Activated CD4-positive, alpha-beta T cell treated with anti-CD3 and anti-CD28 coated beads, Interleukin-2, Interleukin-4, amounts not matched to agents 100 ng/mL and 50 ng/mL, durations not matched to agents 16 hours and 8 hours (primary cell): ENCODE measurements around the gene PRKN.

Source experiments
- DNase-seq: peaks from one replicate; pipeline ENCODE4 v3.0.0-alpha.2; 2020; ENCODE audit warnings: low spot score

Gene PRKN

GRCh38 chr6:162053084-162053483 is 674.5 kb downstream of the PRKN start:
- no peak for DNase-seq

DNA sequence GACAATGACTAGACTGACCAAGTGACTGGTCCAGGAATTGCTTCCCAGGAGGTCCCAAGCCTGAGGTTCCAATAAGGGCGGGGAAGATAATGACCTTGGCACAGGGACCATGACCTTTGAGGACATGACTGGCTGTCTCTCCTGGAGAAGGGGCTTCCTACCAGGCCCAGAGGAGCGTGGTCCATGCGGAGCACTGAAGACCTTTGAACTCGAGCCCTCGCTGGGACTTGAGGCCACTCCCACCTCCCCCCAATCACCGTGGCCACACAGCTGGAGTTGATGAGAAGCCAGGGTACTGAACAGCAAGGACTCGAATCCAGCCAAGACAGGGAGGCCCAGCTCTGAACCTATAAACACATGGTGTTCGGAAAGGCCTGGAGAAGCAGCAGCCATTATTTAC is 677.0 kb downstream of the PRKN start:
- DNase-seq = no peak

DNA sequence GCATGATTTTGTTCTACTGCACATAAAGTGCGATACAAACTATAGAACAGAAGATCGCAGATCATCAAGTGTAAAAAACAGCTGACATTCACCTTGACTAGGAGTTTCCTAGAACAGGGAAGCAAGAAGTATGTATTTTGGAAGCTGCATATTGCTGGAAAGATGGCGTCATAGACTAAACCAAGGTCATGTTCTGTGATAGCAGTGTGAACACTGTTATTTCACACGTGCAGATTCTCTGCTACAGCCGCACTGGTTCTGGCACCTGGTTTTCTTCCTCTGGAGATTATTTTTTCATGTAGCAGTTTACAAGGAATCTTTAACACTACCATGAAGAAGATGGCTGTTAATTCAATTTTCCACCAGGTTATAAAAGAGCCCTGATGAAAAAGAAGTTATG is 681.2 kb downstream of the PRKN start:
- no peak for DNase-seq

GRCh38 chr6:162032620-162033019 is 694.9 kb downstream of the PRKN start:
- peak; percentile 28 for DNase-seq

DNA sequence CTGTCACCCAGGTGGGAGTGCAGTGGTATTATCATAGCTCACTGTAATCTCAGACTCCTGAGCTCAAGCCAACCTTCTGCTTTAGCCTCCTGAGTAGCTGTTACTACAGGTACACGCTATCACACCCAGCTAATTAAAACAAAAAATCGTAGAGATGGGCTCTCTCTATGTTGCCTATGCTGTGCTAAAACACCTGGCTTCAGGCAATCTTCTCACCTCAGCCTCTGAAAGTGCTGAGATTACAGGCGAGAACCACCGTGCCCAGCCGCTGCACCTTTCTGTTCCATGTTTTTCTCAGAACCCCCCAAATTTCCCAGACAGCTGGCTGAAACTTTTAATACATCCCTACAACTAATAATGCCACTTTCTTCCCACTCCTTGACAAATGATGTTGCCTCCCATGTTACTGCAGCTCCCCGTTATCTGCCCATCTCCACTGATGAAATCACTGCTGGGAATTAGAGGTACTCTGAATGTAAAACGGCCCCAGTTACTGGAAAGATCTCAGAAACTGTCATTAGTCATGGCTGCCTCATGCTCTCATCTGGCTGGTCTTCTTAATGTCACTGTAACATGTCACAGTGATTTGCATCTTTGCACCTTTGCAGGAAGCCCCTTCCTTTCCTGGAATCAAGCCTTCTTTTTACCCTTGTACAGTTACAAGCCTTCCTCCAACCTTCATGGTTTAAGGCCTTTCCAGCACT is 697.5 kb downstream of the PRKN start:
- DNase-seq = peak; percentile 6

DNA sequence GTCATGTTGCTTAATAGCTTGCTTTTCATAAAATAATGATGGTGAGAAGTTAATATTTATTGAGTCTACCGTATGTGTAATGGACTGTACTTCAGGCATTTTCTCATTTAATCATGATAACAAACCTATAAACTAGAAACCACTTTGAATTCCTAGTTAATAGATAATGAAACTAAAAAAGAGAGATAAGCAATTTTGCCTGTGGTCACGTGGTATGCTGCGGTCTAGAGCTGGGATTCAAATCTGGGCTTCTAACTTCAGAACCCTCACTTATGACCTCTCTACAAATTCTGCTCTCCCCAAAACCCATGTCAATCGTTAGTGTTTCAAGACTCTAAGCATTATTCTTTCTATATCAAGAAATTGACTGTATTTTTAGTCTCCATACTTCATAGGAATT is 700.7 kb downstream of the PRKN start:
- DNase-seq = no peak

GRCh38 chr6:162026031-162026430 is 701.5 kb downstream of the PRKN start:
- DNase-seq = no peak

DNA sequence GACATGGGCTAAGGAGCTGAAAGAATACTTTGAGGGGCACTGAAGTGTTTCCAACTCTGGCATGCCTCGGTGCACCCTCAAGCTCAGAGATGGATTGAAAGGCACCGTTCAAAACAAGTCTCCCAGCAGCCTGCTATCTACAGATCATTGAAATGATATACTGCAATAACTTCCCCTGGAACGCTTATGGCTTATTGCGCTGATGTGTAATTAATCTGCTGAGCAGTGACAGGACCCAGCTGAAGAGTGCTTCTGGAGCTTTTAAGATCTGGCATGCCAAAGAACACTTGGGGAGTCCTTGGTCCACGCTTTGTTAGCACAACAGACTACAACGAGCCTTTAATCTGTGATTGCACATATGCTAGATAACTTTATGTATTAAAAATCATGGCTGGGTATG is 708.2 kb downstream of the PRKN start:
- DNase-seq = no peak

DNA sequence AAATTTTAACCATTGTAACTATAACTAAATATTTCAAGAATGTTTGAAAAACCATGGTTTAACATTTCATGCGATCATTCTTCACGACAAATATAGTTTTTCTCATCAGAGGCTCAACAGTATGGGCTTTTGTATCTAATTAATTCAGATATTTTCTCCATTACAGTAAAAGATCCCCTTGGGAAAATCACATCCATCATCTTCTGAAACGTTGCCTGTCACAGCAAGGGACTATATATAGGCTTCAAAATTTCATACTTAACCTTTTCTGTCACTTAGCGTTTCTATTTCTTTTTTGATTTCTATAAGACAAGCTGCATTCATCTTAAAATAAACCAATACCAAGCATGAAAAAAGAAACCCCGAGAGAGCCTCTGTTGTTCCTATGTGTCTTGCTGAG is 710.0 kb downstream of the PRKN start:
- DNase-seq = no peak

- no peak for DNase-seq
Measured at GRCh38 chr6:162014069-162014811, 713.3 kb downstream of the PRKN start.

DNA sequence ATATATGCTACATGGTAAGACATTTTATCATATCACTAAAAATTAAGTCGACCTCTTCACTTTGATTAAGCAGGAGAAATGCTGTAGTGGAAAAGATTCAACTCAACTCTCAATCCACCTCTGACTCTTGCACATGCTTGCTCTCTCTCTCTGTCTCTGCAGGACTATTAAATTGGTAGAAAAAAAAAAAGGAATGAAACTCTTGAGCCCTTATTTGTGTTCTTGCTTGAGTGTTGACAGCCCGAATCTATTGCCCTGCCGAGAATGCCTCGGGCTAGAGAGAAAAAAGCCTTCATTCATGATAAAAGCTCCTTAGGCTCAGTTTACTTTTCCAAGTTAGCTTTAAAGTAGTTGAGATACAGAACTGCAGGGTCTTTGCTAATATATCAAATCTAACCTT is 722.2 kb downstream of the PRKN start:
- no peak for DNase-seq

- DNase-seq = no peak
Measured at GRCh38 chr6:161996783-161997182, 730.8 kb downstream of the PRKN start.

DNA sequence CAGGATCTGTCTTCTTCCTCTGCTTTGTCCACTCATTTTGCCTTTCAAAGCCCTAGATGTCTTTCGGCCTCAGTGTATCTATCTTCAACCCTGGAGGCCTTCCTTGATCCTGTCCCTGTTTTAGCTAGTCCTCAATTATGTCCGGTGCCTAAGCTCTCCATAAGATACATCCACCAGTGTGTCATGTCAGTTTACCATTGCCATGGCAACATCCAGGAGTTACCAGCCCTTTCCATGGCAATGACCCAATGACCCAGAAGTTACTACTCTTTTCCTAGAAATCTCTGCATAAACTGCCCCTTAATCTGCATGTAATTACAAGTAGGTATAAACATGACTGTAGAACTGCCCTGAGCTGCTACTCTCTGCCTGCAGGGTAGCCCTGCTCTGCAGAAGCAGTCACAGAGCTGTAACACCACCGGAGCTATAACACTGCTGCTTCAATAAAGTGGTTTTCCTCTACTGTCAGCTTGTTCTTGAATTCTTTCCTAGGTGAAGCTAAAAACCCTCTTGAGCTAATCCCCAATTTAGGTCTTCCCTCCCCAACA is 741.6 kb downstream of the PRKN start:
- DNase-seq = no peak

- no peak for DNase-seq
Measured at GRCh38 chr6:161984713-161985112, 742.9 kb downstream of the PRKN start.

DNA sequence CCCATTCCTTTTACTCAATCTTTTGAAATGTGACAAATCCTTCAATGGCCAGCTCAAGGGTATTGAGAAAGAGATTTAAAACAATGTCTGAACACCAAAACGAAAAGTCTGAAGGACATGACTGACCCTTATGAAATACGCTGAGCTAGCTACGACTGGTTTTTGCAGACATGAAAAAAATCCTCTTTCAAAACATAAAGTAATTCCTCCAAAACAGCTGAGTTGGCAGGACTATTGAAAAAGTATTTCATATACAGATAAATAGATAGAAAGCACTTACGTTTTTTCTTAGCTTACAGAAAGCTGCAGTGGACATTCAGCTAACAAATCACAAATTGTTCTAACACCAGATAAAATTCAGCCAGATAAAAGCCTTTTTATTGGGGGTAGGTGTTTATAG is 751.0 kb downstream of the PRKN start:
- DNase-seq = no peak

GRCh38 chr6:161973064-161973463 is 754.5 kb downstream of the PRKN start:
- DNase-seq = no peak

DNA sequence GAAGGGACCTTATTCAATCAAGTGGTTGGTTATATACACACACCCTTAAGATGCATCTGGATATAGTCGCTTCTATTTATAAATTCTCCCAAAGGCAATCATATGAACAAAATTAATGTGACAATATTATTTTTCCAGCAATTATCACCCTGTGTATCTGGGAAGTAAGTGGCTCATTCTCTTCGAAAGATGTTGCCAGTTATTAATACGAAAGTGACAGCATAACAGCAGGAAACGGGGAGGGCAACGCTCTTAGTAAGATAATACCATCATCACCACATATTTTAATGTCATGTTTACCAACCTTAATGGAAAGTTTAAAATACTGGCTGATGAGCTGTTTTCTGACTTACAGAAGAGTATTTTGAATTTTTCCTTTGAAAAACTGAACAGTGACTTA is 756.5 kb downstream of the PRKN start:
- no peak for DNase-seq

DNA sequence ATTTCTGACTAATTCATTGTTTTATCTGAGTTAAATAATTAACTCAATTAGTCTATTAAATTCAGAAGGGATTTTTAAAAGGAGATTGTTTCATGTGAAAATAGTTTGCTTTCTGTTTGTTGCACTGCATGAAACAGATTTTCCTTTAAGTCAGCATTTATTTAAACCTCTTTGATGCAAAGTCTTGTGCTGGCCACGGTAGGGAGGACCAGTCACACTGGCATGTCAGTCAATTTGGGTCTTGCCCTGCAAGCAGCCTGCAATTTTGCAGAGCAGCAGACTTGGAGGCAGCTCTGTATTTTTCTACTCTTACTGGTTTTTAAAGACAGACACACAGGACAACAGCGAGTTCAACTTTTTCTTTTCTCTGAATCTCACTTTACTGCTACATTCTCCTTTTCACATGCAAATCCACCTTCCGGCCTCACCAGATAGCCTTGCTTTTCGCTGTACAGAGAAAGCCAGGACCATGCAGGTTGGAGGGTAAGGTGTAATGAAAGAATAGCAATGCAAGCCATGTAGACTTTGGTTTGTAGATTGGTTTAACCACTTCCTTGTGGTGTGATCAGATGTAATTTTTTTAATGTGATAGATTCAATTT is 763.8 kb downstream of the PRKN start:
- DNase-seq = no peak

DNA sequence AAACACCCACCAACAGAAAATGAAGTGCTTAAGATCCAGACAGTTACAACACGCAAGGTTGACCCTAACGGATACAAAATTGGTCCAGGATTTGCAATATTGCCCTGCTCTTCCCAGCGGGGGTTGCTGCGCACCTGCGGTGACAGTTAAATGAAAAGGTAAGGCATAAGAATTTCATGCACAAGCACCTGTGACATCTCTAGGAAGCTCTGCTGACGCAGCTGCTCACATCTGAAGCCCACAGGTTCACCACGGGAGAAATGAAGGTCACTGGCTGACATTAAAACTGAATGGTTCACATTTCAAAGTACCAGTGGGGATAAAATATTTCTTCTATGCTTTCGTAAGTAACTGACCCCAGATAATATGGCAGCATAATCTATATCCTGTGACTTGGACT is 764.4 kb downstream of the PRKN start:
- DNase-seq = no peak

- no peak for DNase-seq
Measured at GRCh38 chr6:161961796-161962195, 765.8 kb downstream of the PRKN start.

GRCh38 chr6:161961046-161961445 is 766.5 kb downstream of the PRKN start:
- DNase-seq = no peak

GRCh38 chr6:161959072-161959471 is 768.5 kb downstream of the PRKN start:
- no peak for DNase-seq

DNA sequence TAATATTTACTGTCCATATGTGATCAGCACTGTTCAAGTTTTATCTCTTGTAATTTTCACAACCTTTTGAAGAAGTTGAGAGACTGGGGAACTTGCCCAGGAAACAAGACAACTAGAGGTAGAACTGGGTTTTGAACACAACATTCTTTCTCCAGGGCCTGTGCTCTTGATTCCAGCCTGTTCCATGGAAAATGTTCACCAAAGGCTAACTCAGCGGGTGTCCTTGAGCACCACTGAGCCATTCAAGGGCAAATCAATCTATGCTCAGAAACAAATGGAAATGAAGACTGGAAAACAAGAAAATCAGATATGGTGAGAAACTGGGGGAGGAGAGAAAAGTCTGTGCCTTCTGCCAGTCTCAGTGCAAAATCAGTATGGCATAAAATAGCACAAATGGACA is 771.5 kb downstream of the PRKN start:
- DNase-seq = no peak
